ENCODE data around the gene LTB4R2.

DNA sequence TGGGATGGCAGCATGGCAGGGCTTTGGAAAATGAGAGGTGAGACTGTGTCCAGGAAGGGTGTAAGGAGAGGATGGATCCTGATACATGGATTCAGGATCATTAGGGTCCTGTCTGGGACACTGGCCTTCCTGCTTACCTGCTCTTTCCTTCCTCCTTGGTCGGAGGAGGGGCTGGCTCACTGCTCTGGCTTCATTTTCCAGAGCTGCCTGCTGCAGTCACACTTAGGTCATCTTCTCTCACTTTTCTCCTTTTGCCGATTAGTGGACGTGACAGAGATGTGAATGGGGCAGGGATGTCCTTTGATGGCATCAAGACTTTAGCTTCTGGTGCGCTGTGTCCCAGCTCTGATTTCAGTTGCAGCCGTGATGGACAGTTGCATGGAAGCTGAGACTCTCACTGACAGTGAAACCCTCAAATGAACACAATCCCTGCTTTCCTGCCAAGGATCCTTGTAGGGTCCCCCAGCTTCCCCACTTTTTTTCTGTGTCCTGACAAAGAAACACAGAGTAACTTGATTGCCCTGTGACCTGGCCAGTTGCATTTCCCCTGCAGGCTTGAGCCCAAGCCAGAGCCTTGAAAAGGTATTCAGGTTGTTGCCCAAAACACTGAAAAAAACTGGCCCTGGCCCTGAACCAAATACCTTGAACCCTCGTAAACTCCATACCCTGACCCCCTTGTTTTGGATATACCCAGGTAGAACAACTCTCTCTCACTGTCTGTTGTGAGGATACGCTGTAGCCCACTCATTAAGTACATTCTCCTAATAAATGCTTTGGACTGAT, 1.4 kb upstream of the LTB4R2 start:
- TF ChIP-seq, protein P1, sequence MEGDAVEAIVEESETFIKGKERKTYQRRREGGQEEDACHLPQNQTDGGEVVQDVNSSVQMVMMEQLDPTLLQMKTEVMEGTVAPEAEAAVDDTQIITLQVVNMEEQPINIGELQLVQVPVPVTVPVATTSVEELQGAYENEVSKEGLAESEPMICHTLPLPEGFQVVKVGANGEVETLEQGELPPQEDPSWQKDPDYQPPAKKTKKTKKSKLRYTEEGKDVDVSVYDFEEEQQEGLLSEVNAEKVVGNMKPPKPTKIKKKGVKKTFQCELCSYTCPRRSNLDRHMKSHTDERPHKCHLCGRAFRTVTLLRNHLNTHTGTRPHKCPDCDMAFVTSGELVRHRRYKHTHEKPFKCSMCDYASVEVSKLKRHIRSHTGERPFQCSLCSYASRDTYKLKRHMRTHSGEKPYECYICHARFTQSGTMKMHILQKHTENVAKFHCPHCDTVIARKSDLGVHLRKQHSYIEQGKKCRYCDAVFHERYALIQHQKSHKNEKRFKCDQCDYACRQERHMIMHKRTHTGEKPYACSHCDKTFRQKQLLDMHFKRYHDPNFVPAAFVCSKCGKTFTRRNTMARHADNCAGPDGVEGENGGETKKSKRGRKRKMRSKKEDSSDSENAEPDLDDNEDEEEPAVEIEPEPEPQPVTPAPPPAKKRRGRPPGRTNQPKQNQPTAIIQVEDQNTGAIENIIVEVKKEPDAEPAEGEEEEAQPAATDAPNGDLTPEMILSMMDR (IDR thresholded peaks at IDR 0.05) = peak in 2 of 6 experiments; percentile 23 to 32
- TF ChIP-seq POLR2A (IDR thresholded peaks at IDR 0.05) = no peak

Measured in adrenal gland (tissue), 5 donors.